Suprapubic skin (tissue), 3 donors: ENCODE results near the gene PGM2L1.

Experiments used
- EP300 ChIP-seq: sonication (generic); formaldehyde crosslinking; IDR thresholded peaks from one replicate; pipeline ENCODE4 v1.6.1; 2017; ENCODE audit warnings: antibody characterized with exemption
- POLR2A ChIP-seq, 2 donors: fragments of 450-650 bp; IDR thresholded peaks; one replicate each; pipeline ENCODE4 v1.6.1; 2017; ENCODE audit warnings: antibody characterized with exemption in 2 of 2, mild to moderate bottlenecking in 2 of 2, moderate library complexity in 2 of 2
- TF ChIP-seq, protein P1 (sequence below), 2 donors: fragments of 200-600 bp in 1 of 2; fragments of 450-650 bp in 1 of 2; sonication (generic) in 1 of 2; IDR thresholded peaks; one replicate each; pipeline ENCODE4 v1.5.1; 2016 to 2019; ENCODE audit warnings: antibody characterized with exemption in 2 of 2, mild to moderate bottlenecking in 1 of 2, moderate library complexity in 1 of 2

DNA sequence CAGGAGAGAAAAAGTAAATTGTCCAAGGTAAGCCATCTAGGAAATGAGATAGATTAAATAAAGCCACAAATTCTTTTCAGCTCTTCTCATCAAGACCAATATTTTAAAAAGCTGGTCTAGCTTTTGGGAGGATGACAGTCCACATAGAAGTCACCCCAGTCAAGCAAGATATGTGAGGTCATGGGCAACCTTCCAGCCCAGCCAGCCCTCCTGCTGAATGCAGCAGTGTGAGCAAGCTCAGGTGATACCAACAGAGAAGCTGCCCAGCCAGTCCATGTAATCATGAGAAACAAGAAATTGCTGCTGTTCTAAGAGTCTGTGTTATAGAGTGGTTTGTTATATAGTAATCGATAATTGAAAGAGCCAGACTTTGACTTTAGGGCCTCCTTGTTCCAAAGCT is 40.4 kb upstream of the PGM2L1 start:
- TF ChIP-seq POLR2A (IDR thresholded peaks at IDR 0.05) (no peak), EP300 (no peak)
- TF ChIP-seq, protein P1, sequence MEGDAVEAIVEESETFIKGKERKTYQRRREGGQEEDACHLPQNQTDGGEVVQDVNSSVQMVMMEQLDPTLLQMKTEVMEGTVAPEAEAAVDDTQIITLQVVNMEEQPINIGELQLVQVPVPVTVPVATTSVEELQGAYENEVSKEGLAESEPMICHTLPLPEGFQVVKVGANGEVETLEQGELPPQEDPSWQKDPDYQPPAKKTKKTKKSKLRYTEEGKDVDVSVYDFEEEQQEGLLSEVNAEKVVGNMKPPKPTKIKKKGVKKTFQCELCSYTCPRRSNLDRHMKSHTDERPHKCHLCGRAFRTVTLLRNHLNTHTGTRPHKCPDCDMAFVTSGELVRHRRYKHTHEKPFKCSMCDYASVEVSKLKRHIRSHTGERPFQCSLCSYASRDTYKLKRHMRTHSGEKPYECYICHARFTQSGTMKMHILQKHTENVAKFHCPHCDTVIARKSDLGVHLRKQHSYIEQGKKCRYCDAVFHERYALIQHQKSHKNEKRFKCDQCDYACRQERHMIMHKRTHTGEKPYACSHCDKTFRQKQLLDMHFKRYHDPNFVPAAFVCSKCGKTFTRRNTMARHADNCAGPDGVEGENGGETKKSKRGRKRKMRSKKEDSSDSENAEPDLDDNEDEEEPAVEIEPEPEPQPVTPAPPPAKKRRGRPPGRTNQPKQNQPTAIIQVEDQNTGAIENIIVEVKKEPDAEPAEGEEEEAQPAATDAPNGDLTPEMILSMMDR (IDR thresholded peaks at IDR 0.05) = no peak
